GM21529 (cell line): ENCODE data around the gene TXN.
"Not testable (repeated sequence)": the region's sequence is repeated elsewhere in the genome, so short reads cannot be mapped to it uniquely, and the experiment has no call there.

Experiments used
- ATAC-seq: cut with Tn5 transposase; IDR thresholded peaks from one replicate; pipeline ENCODE4 v1.9.1; 2021; ENCODE audit not compliant: unreplicated experiment

The TXN gene

DNA sequence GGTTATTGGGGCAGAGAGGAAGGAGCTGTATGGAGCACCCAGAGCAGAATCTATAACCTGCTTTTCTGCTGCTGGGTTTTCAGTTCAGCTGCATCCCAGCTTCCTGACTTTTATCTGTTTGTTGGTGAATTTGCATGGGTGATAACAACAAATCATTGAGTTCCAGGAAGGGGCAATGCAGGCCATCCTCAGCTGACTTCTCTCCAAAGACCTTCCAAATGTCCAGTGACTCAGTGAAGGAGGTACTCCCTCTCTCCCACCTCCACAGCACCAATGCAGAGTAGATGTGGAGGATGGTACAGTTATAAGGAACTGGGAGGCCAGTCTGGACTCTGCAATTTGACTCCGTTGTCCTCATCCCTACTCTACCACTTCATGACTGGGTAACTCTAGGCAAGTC, 1.6 kb upstream of the TXN start:
- ATAC-seq: no peak

DNA sequence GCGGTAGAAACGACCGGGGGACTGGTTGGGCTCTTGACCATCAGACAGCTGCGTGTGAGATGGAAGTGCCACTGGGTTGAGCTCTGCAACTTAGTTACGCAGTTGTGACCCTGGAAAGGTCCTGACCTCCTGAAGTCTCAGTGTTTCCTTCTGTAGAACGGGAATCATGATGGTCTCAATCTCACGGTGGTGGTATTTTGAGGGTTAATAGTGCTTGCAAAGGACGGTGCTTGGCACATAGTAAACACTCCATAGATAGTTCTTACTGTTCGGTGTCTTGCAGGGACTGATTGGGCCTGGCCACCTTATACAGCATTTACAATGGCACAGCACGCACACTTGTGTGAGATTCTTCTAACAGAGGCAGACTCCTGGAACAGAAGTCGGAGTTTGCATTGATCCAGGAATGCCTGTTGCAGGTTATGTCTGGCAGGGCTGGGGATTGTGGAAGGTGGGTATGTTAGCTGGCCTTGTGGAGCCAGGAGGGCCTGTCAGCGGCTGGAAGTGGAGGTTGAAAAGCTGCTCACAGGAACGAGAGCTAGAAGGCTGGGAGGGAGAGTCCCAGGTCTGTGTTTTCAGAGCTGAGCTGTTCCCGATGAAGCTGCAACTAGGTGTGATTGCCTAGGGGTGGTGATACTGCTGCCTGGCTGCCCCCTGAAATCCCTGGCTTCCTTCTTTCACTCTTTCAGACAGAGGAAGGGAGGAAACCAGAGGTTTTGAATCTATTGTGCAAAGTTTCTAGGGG, 962 bp upstream of the TXN start:
- ATAC-seq: no peak

DNA sequence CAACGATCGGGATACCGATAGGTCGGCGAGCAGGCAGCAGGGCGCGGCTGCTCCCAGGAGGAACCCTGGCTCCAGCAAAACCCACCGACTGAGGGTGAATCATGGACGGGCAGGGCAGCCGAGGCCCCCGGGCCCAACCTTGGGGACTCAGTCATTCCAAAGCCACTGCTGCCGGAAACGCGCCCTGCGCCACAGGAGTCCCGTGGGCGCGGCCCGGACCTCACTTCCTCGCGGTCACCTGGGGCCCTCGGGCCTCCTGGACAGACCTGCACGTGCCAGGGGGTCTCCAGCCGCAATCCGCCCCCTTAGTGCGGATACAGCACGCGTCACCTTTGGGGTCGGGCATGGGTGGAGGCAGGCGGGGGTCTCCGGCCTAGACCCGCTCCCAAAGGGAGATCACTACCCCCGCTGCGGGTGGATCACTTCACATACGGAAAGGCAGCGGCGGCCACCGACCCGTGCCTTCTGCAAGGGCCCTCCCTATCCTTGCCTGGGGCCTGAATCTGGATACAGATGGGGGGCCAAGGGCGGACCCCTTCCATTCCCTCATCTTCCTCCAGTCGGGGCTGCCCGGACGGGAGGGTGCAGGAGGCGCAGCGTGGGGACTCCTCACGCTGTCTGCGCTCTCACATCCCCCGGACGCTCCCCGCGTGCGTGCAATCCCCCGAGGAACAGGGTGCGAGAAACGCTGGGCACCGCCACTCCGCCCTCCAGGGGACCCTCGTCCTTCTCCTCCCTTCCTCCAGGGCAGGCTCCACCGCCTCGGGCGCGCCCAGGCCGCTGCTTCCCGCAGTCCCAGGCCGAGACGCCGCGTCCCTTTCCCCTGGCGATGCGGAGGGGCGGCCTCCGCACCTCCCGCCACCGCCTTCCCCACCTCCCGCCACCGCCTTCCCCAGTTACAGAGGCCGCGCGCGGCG, 586 bp downstream of the TXN start:
- ATAC-seq: peak; percentile 25

DNA sequence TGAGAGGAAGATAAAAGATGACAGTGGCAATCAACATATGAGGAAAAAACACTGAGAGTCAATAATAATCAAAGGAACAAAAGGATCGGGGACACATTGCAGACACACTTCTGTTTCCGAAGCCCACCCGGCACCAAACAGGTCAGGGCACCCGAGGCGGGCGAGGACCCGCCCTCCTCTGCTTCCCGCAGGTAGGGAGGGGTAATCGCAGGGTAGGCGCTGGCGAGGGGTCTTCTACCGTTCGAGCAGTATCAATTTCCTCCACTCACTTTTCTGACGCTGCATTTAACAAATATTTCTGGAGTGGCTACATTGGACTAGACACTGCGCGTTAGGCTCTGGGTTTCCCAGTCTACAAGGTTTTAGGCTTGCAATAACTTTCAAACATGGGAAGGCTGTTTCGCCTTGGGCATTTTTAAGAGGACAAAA, 1.3 kb downstream of the TXN start:
- ATAC-seq: no peak

DNA sequence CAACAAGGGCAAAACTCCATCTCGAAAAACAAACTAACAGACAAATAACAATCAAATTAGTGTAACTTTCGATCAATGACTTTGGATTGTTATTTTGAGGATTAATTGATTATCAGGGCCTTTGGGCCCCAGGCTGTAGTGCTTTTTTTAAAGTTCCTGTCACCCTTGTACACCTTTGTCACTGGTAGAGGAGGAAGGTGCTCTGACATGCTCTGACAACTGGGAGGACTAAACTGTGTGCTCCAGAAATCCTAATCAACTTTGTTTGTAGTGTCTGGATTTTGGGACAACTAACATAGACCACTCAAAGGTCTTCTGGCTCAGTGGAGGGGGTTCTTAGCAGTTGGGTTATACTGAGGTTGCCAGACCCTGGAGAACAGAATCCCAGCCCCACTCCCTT, 1.8 kb downstream of the TXN start:
- no peak for ATAC-seq

DNA sequence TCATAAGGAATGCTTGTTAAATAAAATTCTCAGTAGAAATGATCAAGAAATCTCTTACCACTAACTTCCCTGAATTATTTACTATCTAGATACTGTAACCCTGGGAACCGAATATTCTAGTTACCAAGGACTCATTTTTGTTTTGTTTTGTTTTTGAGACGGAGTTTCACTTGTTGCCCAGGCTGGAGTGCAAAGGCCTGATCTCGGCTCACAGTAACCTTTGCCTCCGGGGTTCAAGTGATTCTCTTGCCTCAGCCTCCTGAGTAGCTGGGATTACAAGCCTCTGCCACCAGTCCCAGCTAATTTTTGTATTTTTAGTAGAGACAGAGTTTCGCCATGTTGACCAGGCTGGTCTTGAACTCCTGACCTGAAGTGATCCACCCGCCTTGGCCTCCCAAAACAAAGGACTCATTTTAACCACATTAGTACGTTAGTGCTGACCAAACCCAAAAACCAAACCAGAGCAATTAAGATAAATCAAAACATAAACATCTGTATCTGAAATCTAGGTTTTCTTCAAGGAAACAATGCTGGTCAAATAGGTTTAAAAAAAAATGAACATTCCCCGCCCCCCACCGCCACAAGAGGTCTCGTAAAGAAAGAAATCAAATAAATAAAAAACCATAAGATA, 3.7 kb downstream of the TXN start:
- ATAC-seq: no peak

DNA sequence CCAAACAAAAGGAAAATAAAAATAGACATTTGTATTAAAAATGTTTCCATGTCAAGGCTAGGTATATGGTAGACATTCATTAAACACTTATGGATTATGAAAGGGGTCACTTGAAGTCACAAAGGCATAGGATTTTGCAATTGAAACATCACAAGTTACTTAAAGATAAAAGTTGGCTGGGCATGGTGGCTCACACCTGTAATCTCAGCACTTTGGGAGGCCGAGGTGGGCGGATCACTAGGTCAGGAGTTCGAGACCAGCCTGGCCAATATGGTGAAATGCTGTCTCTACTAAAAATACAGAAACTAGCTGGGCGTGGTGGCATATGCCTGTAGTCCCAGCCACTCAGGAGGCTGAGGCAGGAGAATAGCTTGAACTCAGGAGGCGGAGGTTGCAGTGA, 4.5 kb downstream of the TXN start:
- not testable (repeated sequence) for ATAC-seq

DNA sequence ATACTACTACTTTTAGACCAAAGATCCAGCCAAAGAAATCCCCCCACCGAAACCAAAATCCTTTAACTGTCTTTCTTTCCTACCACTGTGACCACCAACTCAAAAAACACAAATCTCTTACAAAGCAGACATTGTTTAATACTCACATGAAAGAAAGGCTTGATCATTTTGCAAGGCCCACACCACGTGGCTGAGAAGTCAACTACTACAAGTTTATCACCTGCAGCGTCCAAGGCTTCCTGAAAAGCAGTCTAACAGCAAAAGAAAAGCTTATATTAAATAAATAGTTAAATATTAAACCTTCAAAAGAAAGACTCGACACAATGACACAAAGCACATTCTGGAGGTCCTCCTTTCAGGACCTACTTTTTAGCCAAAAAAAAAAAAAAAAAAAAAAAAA, 5.1 kb downstream of the TXN start:
- no peak for ATAC-seq

DNA sequence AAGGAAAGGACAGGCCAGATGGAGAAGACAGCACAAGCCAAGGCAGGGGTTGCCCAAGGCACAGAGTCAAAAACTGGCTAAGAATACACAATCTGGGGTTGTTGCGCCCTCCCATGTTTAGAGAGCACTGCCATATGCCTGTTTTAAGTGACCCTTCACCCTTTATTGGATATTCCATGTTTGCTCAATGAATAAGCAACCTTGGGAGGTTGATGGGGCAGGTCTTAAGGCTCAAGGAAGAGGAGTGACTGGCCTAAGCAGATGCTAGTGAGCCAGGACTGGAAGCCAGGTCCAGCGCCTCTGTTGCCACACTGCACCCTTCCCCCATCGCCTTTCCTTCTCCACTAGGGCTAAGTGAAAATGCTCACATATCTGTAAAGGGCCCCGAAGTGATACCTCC, 6.7 kb downstream of the TXN start:
- no peak for ATAC-seq

DNA sequence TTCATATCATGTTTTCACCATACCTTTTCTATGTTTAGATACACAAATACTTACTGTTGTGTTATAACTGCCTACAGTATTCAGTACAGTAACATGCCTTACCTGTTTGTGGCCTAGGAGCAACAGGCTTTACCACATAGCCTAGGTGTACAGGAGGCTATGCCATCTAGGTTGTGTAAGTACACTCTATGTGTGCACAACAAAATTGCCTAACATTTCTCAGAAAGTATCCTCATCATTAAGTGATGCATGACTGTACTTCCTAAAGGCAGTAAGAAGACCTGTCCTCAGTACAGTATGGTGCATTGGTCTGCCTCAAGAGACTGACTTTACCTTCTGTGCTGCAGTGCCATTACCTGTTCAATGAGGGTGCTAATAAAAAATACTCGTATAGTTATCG, 7.9 kb downstream of the TXN start:
- ATAC-seq: no peak

DNA sequence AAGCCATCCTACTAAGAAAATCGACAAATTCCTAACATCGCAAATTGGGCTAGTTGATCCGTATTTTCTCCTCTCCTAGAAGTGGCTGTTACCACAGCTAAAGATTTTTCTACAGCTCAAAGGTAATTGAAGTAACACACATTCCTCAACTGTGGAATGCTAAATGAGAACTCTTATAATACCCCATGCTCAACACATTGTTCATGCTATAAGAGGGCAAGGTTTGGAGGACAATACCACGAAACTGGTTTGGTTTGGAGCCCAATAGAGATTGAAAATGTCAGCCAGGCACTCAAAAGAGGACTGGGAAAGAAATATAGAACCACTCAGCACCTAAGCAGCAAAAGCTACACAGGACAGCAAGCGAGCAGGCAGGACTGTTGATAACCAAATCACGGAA, 10.1 kb downstream of the TXN start:
- ATAC-seq: no peak

DNA sequence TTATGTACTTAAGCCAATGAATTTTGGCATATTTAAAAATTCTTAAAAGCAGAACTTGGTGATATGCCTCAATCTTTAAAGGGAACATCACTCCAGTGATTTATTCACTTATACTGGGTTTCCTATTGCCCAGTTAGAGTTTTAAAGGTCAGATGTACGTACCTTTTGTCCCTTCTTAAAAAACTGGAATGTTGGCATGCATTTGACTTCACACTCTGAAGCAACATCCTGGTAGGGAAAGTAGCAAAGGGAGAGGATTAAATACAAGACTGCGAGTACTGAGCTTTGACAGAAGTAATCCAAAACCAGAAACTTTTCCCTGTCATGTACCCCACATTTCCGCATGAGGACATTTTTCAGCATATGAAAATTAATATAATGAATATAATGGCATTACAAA, 11.7 kb downstream of the TXN start:
- ATAC-seq: no peak

DNA sequence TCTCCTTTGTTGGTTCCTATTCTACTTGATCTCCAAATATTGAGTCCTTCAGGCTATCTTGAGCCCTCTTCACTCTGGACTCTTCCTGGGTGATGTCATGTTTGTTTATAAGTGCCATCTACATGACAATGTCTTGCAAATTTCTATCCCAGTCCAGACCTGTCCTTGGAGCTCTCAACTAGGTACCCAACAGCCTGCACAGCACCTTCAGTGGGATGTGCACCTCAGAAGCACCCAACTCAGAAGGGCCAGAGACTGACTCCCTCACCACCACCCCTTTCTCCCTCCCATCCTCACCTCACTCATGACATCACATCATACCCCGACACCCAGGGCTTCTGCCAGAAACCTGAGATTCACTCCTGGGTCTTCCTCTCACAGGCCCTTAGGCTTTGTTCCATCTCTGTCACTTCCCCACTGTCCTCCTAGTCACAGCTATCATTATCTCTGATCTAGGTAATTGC, 14.4 kb downstream of the TXN start:
- no peak for ATAC-seq

DNA sequence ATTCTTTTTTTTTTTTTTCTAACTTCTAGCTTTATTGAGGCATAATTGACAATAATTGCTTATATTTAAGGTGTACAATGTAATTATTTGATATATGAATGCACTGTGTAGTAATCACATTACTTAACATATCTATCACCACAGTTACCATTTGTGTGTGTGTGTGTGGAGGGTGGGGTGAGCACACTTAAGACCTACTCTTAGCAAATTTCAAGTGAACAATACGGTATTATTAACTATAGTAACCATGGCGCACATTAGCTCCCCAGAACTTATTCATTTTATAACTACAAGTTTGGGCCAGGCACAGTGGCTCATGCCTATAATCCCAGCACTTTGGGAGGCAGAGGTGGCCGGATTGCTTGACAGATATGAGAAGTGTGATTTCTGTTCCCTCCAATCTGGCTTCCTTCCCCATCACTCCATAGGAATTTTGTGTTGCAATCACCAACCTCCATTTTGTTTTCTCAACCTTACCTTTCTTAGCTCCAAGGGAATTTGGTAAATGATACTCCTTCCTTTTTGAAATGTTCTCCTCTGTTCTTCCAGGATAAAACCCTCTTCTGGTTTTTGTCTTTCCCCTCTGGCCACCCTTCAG, 14.9 kb downstream of the TXN start:
- no peak for ATAC-seq

DNA sequence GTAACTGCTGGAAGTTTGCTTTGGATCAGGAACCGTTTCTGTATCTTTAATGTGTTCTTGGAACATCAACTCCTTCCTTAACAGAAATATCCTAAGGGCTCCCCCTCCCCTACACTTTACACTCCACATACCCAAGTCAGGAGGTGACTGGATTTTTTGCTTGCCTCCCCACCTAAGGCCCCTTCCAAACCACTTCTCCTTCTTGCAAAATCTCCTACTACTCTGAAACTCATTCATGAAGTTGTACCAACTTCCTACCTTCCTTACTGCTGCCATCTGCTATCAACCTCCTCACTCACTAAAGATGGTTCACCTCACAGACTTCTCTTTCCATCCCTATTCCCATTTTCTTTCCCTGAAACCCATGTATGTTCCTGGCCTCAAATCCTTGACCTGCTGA, 16.1 kb downstream of the TXN start:
- ATAC-seq: no peak

DNA sequence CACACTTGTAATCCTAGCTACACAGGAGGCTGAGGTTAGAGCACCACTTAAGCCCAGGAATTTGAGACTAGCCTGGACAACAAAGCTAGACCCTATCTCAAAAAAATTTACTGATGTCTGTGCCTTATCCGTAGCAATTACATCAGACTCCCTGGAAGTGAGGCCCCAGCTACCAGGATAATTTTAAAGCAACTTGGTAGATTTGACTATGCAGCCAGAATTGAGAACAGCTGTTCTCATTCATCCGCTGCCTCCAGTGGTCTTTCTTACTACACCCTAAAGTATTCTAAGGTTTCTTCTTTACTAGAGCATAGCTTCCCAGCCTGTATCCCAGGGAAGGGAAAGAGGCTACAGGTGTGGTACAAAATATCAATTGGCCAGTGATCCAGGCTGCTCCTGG, 28.0 kb downstream of the TXN start:
- no peak for ATAC-seq

DNA sequence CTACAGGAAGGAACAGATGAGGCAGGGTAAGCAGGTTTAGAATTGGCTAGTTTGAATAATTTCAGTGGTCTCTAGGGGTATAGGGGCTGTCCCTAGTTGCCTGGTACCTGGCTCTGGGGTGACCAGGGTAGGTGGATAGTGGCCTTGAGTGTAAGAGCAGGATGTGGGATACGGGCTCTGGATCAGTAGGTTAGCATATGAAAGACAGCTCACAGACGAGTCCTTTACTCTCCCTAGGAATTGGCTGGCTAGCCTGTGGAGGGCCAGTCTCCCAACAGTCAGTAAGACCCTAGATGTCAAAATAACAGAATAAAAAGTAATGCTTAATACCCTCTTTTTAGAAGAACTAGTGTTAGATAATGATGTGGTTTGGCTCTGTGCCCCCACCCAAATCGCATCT, 31.7 kb downstream of the TXN start:
- ATAC-seq: no peak

DNA sequence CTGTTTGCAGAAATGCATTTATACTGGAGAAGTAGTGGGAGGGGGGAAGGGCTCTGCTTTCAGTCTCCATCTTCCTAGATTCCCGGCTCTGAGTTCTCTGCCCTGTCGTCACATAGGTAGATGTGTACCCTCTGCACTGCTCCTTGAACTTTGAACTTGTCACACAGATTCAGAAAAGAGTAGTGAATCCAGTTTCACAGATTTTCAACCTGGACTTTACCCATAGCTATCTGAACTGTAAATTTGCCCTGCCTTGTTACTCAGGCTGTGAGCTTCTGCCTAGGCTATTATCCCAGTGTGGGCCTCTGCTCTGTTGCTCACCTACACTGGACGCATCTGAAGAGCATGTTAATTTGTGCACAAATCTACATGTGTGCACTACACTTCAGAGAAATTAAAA, 35.5 kb downstream of the TXN start:
- no peak for ATAC-seq

DNA sequence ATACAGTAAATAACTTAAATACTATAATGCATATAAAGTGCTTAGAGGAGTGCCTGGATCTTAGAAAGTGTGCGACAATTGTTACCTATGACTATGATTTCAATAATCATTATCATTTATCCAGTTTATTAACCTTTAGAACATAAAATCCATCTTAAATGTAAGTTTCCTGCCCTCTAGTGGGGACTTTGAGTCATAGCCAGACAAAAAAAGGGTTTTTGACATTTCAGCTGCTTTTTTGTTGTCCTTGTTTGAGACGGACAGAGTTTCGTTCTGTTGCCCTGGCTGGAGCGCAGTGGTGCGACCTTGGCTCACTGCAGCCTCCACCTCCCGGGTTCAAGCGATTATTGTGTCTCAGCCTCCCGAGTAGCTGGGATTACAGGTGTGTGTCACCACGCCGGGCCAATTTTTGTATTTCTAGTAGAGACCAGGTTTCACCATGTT, 38.6 kb downstream of the TXN start:
- no peak for ATAC-seq

DNA sequence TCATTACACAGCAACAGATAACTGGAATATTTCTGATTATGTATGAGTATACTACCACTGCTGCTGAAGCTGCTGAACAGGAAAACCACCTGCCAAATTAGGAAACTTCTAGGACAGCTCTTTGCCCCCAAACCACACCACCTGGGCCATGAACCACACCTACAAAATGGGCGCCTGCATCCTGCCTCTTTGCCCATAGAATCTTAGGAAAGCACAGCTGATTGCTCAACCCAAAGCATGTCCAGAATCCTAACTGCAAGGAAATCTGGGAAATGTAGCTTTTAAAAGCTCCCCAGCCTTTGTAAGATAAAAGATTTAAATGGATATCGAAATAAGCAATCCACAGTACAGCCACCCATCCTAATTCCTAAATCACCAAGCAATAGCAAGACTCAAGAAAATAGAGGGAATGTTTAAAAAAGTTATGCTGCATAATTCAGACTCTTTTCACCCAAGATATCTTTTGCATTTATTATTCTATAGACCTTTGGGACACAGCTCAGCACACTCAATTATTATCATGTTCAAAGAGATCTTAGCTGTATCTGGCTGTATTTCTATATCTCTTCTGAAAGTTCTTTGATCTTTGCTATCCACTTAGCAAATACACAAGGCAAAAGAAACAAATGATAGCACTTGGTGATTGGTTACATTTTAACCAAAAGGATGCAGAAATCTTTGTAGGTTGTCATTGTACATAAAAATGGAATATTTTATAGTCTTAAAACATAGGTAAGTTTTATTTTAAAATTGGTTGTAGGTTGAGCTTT, 41.5 kb downstream of the TXN start:
- no peak for ATAC-seq

DNA sequence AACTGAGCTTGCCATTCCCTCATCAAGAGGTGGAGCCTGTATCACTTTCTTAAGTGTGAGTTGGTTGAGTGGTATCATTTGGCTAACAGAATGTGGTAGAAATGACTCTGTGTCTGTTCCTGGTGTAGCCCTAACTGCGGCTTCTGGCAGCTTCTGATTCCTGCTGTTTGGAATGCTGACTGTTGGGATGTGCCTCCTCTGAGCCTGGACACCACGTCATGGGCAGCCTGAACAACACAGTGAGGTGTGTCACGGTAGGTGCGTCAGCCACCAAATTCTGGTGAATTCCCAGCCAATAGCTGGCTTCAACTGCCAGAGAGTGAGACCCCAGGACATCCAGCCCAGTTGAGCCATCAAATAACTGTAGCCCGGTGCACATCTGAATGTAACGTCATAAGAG, 42.2 kb downstream of the TXN start:
- no peak for ATAC-seq
